ENCODE results near the gene ZNF675.

DNA sequence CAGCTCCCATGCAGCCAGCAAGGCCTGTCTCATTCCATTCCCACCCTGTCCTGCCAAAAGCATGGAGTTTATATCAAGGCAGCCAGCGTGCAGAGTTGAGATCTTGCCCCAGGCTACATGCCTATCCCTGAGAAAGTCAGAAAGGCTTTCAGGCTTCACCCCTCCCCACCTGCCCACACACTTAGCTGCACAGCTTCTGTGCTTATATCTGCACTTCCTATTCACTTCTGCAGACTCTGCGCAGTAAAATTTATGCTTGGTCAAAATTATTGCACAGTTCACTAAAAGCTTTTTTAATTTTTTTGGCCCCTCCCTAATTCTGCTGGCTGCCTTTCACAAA is 12.5 kb upstream of the ZNF675 start:
- TF ChIP-seq EP300 (IDR thresholded peaks at IDR 0.05; ENCODE audit: borderline replicate concordance in 1 of 2, control insufficient read depth in 1 of 2, low read depth in 2 of 2, low read length in 2 of 2) (no peak), EZH2 (IDR thresholded peaks at IDR 0.05; ENCODE audit: borderline replicate concordance, control insufficient read depth, low read depth, low read length) (no peak), POLR2AphosphoS5 (IDR thresholded peaks at IDR 0.05; ENCODE audit: low read length) (no peak)

Measured in GM12878 (cell line).